Fibroblast of lung (primary cell): ENCODE results near the gene PMEPA1. TPM values are rescaled to one million over a fixed set of nuclear protein-coding genes. Genes with fewer than 3 reads are reported as not detected.

ENCODE experiments used
- DNase-seq, 2 donors: peaks; one replicate each; pipeline versions ENCODE4 v3.0.0 to v3.0.0-alpha.2; 2010; ENCODE audit warnings: low read depth in 2 of 2
- H2AFZ ChIP-seq: 2 replicates; pipeline ENCODE4 v1.5.1; 2012; ENCODE audit warnings: low read length, control low read depth, inconsistent platforms
- H3K27ac ChIP-seq: 2 replicates; pipeline ENCODE4 v1.5.1; 2011; ENCODE audit warnings: low read length, control low read depth; ENCODE audit not compliant: insufficient read depth
- H3K27me3 ChIP-seq: 2 replicates; pipeline ENCODE4 v1.5.1; 2011; ENCODE audit warnings: mild to moderate bottlenecking, low read length; ENCODE audit not compliant: control insufficient read depth, insufficient read depth
- H3K36me3 ChIP-seq: 2 replicates; pipeline ENCODE4 v1.5.1; 2011; ENCODE audit warnings: low read length; ENCODE audit not compliant: control insufficient read depth, insufficient read depth
- H3K4me1 ChIP-seq: 2 replicates; pipeline ENCODE4 v1.5.1; 2011; ENCODE audit warnings: low read length; ENCODE audit not compliant: control insufficient read depth, insufficient read depth; ENCODE audit errors: extremely low read depth
- H3K4me2 ChIP-seq: 2 replicates; pipeline ENCODE4 v1.5.1; 2011; ENCODE audit warnings: low read length, control low read depth; ENCODE audit not compliant: insufficient read depth; ENCODE audit errors: extremely low read depth
- H3K4me3 ChIP-seq, 4 experiments: fragments of 200-600 bp in 1 of 4; sonication (generic) in 1 of 4; replicated peaks in 1 of 4; 2 replicates each; pipeline ENCODE4 v1.5.1; 2011 to 2016; ENCODE audit warnings: low read length in 4 of 4, low read depth in 3 of 4, mild to moderate bottlenecking in 3 of 4, control low read depth in 2 of 4, inconsistent platforms in 1 of 4, mixed read lengths in 1 of 4; ENCODE audit not compliant: insufficient read depth in 1 of 4; ENCODE audit errors: control extremely low read depth in 1 of 4
- H3K79me2 ChIP-seq: 2 replicates; pipeline ENCODE4 v1.5.1; 2012; ENCODE audit warnings: mild to moderate bottlenecking, low read length, inconsistent platforms; ENCODE audit not compliant: control insufficient read depth, insufficient read depth
- H3K9ac ChIP-seq: 2 replicates; pipeline ENCODE4 v1.5.1; 2011; ENCODE audit warnings: mild to moderate bottlenecking, low read length, control low read depth; ENCODE audit not compliant: insufficient read depth
- H3K9me3 ChIP-seq: 2 replicates; pipeline ENCODE4 v1.5.1; 2012; ENCODE audit warnings: low read depth, low read length; ENCODE audit not compliant: control insufficient read depth, insufficient read depth
- H4K20me1 ChIP-seq: 2 replicates; pipeline ENCODE4 v1.5.1; 2011; ENCODE audit warnings: low read length; ENCODE audit not compliant: control insufficient read depth, insufficient read depth; ENCODE audit errors: extremely low read depth
- CTCF ChIP-seq, 2 donors: IDR thresholded peaks in 1 of 2; conservative IDR thresholded peaks in 1 of 2; 1 replicate in 1 of 2; 2 replicates in 1 of 2; pipeline ENCODE4 v1.5.1; 2011 to 2012; ENCODE audit warnings: low read length in 2 of 2, control low read depth in 1 of 2, inconsistent platforms in 1 of 2, low read depth in 1 of 2, mild to moderate bottlenecking in 1 of 2
- EZH2 ChIP-seq: IDR thresholded peaks from 2 replicates; pipeline ENCODE4 v1.5.1; 2012; ENCODE audit warnings: low read length, control low read depth, mild to moderate bottlenecking; ENCODE audit errors: missing control alignments
- polyA plus RNA-seq, 2 donors: library from polyadenylated mRNA; depleted of rRNA in 1 of 2; stranded (reverse) in 1 of 2; unstranded in 1 of 2; fragments of >200 nt; gene quantifications; 2 replicates each; pipeline ENCODE4 v1.2.1, GENCODE V29; 2011 to 2012; ENCODE audit warnings: missing spikeins in 1 of 2
- total RNA-seq: library from RNA; depleted of rRNA; stranded (reverse); fragments of >200 nt; gene quantifications from 2 replicates; pipeline ENCODE4 v1.2.1, GENCODE V29; 2014

Gene PMEPA1
- total and polyA plus RNA-seq, 2 donors (not counting 1 experiment from before 2014, with no cell fraction given): 0.19 to 0.33 TPM

DNA sequence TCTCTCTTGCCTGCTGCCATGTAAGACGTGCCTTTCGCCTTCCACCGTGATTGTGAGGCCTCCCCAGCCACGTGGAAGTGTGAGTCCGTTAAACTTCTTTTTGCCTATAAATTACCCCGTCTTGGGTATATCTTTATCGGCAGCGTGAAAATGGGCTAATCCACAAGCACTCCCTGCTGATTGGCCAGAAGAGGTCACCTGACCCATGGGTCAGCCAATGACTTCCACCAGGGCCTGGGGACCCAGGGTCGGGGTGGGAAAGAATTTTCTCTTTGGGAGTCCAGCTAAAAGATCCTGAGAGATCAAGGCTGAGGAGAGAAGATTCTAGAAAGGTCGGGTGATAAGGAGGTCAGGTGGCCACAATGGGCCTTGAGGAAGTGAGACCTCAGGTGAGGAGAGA is 106.7 kb downstream of the PMEPA1 start:
- no peak overlapping the region for H3K9ac ChIP-seq
- H3K4me2 ChIP-seq: no peak overlapping the region
- no peaks in the 10 kb centered on the region for H3K79me2 ChIP-seq
- H3K27me3 ChIP-seq: no peaks in the 10 kb centered on the region
- H3K4me3 ChIP-seq: no peak overlapping the region
- H3K9me3 ChIP-seq: no peaks in the 10 kb centered on the region
- H3K27ac ChIP-seq: no peak overlapping the region
- no peak for TF ChIP-seq EZH2
- DNase-seq: no peak
- H3K4me1 ChIP-seq: no peaks in the 10 kb centered on the region
- no peak overlapping the region for H2AFZ ChIP-seq
- H3K36me3 ChIP-seq: no peaks in the 10 kb centered on the region
- no peaks in the 10 kb centered on the region for H4K20me1 ChIP-seq

GRCh38 chr20:57601737-57602136 is 108.1 kb downstream of the PMEPA1 start:
- H3K9me3 ChIP-seq: no peaks in the 10 kb centered on the region
- no peak overlapping the region for H2AFZ ChIP-seq
- H3K4me3 ChIP-seq: no peak overlapping the region
- H3K4me2 ChIP-seq: no peak overlapping the region
- no peaks in the 10 kb centered on the region for H3K27me3 ChIP-seq
- H3K4me1 ChIP-seq: no peaks in the 10 kb centered on the region
- TF ChIP-seq CTCF (conservative IDR thresholded peaks at IDR 0.05 in 1 of 2, IDR thresholded peaks at IDR 0.05 in 1 of 2; ENCODE audit: low read depth in 1 of 2, low read length in 2 of 2) (no peak), EZH2 (no peak)
- no peak overlapping the region for H3K9ac ChIP-seq
- no peaks in the 10 kb centered on the region for H3K79me2 ChIP-seq
- H3K36me3 ChIP-seq: no peaks in the 10 kb centered on the region
- H3K27ac ChIP-seq: no peak overlapping the region
- no peaks in the 10 kb centered on the region for H4K20me1 ChIP-seq
- DNase-seq: no peak

DNA sequence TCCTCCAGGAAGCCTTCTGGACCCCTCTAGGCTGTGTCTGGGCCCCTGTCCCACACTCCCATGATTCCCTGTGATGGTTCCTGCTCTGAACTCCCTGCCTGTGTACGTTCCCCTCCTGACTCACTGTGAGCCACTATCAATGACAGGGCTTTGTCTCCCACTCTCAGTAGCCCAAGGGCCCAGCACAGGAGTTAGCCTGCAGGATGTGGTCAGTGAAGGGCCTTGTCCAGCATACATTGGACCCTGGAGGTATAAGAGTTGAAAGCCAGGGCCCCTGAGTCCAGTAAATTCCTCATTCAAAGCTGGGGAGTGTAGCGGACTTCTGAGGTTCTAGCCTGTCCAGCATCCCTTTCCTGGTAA is 108.6 kb downstream of the PMEPA1 start:
- DNase-seq: peak in 1 of 2 donors; percentile 7
- Histone ChIP-seq H3K4me3 (no peak overlapping the region), H3K9me3 (no peaks in the 10 kb centered on the region), H3K27ac (no peak overlapping the region), H3K36me3 (no peaks in the 10 kb centered on the region), H4K20me1 (no peaks in the 10 kb centered on the region), H2AFZ (no peak overlapping the region), H3K4me2 (no peak overlapping the region), H3K4me1 (no peaks in the 10 kb centered on the region), H3K79me2 (no peaks in the 10 kb centered on the region), H3K9ac (no peak overlapping the region), H3K27me3 (no peaks in the 10 kb centered on the region)
- TF ChIP-seq EZH2 (no peak), CTCF (conservative IDR thresholded peaks at IDR 0.05 in 1 of 2, IDR thresholded peaks at IDR 0.05 in 1 of 2; ENCODE audit: low read depth in 1 of 2, low read length in 2 of 2) (no peak)
